CD1c-positive myeloid dendritic cell (primary cell): ENCODE data around the gene SLC22A15.

Experiments
- DNase-seq: peaks from one replicate; pipeline ENCODE4 v3.0.0-alpha.2; 2016; ENCODE audit errors: extremely low spot score

SLC22A15 gene

GRCh38 chr1:116099379-116099778 lies 123.1 kb downstream of the SLC22A15 start:
- DNase-seq: no peak

- DNase-seq: no peak
Observed at GRCh38 chr1:116099919-116100318, 123.6 kb downstream of the SLC22A15 start.

DNA sequence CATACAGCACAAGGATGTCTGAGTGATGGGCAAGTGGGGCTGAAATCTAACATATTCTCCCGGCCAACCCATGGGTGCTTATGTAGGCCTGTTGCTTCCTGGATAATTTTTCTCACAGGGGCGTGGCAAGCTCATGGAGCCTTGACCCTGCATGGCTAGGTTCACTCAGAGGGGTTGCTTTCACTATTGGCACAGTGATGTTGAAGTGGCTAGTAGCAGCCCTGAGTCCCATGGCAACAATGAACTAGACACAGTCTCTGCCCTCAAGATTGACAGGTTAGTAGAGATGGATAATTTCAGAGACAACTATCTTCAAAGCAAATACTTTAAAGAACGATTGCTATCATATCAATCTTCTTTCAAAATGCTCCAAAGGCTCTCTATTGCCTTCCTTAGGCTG lies 128.4 kb downstream of the SLC22A15 start:
- no peak for DNase-seq

- DNase-seq: no peak
Observed at GRCh38 chr1:116105996-116106395, 129.7 kb downstream of the SLC22A15 start.

GRCh38 chr1:116106646-116107045 lies 130.3 kb downstream of the SLC22A15 start:
- DNase-seq: no peak

DNA sequence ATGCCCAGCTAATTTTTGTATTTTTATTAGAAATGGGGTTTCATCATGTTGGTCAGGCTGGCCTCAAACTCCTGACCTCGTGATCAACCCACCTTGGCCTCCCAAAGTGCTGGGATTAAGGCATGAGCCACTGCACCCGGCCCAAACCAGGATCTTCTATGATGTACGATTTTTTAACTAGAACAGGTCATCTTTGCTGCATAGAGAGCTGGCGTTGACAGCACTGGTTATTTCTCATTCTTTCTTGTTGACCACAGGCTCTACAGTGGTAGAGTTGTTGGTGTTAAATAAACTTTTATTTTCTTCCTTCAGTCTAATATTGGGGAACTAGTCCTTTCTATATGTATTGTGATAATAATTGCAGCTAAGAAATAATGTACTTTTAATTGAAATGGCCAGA lies 131.1 kb downstream of the SLC22A15 start:
- DNase-seq: no peak

DNA sequence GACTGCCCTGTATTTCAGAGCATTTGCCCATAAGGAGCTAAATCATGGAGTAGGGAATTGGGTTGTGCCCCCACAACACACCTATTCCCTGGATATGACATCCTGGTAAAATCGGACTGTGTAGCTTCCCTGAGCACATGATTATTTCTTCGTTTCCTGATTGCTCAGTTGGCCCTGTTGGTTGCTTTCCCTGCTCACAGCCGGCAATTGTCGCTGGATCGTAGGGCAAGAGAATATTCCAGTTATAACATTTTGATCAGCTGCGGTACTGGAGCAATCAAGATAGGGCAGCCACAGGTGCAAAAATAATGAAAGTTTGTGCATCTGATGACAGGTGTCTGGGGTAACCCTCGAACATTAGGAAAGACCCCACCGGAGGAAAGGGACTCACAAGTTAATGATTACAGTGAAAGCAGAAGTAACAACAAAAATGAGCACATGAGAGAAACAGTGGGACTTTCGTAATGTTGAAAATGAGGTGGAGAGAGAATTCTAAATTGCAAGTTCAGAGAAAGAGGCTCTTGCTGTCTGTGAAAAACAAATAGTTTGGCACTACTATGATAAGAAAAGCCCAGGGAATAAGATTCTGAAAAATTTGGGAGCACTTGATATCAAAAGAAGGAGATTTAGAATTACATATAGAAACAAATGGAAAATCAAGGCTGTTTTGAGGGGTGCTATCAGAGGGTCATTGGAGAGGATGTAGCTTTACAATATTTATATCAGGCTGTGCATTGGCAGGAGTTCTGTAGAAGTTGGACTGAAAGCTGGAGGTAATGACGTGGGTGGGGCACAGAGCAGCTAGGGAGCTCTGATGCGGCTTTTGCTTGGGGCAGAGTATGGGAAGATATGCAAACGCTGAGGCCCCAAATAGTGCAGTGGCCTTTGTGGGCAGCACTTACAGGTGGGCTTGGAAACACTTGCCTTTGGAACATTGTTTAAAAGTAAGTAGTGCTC lies 134.5 kb downstream of the SLC22A15 start, which contains the start of gene MAB21L3:
Gene MAB21L3, plus strand, starts transcription at position 833 of the 957 bp plus-strand sequence. CDS start 1,217 bp downstream, outside the sequence.
- DNase-seq: no peak

- DNase-seq: no peak
Observed at GRCh38 chr1:116111524-116112021, 135.3 kb downstream of the SLC22A15 start.

GRCh38 chr1:116112388-116113140 lies 136.3 kb downstream of the SLC22A15 start:
- DNase-seq: no peak

DNA sequence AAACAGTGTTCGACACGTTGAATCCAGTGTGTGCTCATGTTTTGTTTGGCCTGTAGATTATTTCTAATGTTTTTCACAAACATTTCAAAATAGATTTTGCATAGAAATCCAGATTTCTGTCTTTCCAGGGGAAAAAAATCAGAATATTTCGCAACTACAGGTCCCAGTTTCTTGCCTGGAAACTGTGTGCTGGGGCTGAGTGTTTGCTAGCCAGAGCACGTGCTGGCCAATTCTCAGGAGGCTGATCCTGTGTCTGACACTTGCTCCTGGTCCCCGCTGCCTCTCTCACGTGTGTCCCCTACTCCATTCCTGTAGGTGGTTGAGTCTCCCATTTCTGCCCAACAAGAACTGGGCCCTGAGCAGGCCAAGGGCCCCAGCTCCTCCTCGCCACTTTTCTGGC lies 137.3 kb downstream of the SLC22A15 start:
- no peak for DNase-seq

- no peak for DNase-seq
Observed at GRCh38 chr1:116115476-116116439, 139.4 kb downstream of the SLC22A15 start.

DNA sequence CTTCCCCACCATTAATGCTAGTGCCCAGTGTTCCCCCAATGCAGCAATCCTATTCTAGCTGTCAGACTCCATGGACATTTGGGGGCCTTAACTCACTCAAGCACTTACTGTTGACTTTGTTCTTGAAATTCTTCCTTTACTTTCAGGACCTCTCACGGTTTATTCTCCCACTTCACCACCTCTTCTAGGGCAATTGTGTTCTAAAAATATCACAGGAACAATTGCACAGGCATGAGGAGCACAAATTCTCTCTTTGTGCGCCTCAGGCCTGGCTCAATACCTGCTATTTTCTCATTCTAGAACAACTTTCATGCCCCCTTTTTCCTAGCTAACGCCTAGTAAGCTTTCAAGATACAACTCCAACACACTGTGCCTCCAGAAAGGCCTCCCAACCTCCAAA lies 142.2 kb downstream of the SLC22A15 start:
- DNase-seq: no peak
